ENCODE data around the gene RFX7.

The RFX7 gene

GRCh38 chr15:56242576-56243162 lies 1.0 kb downstream of the RFX7 start:
- H3K27ac ChIP-seq, result peak overlapping the region; percentile 85 to 93
- no peak for TF ChIP-seq CTCF (IDR thresholded peaks at IDR 0.05)
- no peak for DNase-seq (ENCODE audit: low spot score)

GRCh38 chr15:56241374-56242105 lies 2.1 kb downstream of the RFX7 start:
- H3K27ac ChIP-seq, result no peak overlapping the region
- TF ChIP-seq CTCF (IDR thresholded peaks at IDR 0.05), result no peak
- peak overlapping the region; percentile 93 for H3K4me3 ChIP-seq
- DNase-seq (ENCODE audit: low spot score), result no peak

More at GRCh38 chr15:56242576-56243162, 1.0 kb downstream of the RFX7 start:
- H3K4me3 ChIP-seq, result peak overlapping the region; percentile 93

- TF ChIP-seq CTCF (IDR thresholded peaks at IDR 0.05), result no peak
- H3K27ac ChIP-seq, result no peak overlapping the region
- no peak overlapping the region for H3K4me3 ChIP-seq
- DNase-seq (ENCODE audit: low spot score), result no peak
These were observed 3.3 kb downstream of the RFX7 start for GRCh38 chr15:56240390-56240789.

GRCh38 chr15:56236197-56236596 lies 7.5 kb downstream of the RFX7 start:
- Histone ChIP-seq H3K27ac (no peak overlapping the region), H3K4me3 (no peak overlapping the region)
- DNase-seq (ENCODE audit: low spot score), result no peak
- TF ChIP-seq CTCF (IDR thresholded peaks at IDR 0.05), result no peak

- DNase-seq (ENCODE audit: low spot score), result no peak
- H3K27ac ChIP-seq, result no peak overlapping the region
- no peak for TF ChIP-seq CTCF (IDR thresholded peaks at IDR 0.05)
- H3K4me3 ChIP-seq, result no peak overlapping the region
These were observed 8.9 kb downstream of the RFX7 start for GRCh38 chr15:56234804-56235203.

GRCh38 chr15:56233549-56233948 lies 10.1 kb downstream of the RFX7 start:
- Histone ChIP-seq H3K27ac (no peak overlapping the region), H3K4me3 (no peak overlapping the region)
- no peak for DNase-seq (ENCODE audit: low spot score)
- no peak for TF ChIP-seq CTCF (IDR thresholded peaks at IDR 0.05)

GRCh38 chr15:56232058-56232457 lies 11.6 kb downstream of the RFX7 start:
- Histone ChIP-seq H3K27ac (no peak overlapping the region), H3K4me3 (no peak overlapping the region)
- no peak for DNase-seq (ENCODE audit: low spot score)
- TF ChIP-seq CTCF (IDR thresholded peaks at IDR 0.05), result no peak
